Activated T-helper 2 cell treated with anti-CD3 and anti-CD28 coated beads, Interferon-gamma antibody, Interleukin-2, Interleukin-4, amounts not matched to agents 10 μg/mL and 5 μg/mL and 100 μg/mL, durations not matched to agents 14 hours and 24 hours and 36 hours (primary cell): ENCODE data around the gene HIF1AN. TPM values are rescaled to one million over a fixed set of nuclear protein-coding genes. Genes with fewer than 3 reads are reported as not detected.

ENCODE experiments used
- DNase-seq: peaks from one replicate; pipeline ENCODE4 v3.0.0; 2021; ENCODE audit warnings: low spot score
- H3K27ac Mint-ChIP-seq: one replicate; pipeline ENCODE4 v1.8.0; 2021; ENCODE audit warnings: mixed read lengths
- H3K27me3 Mint-ChIP-seq: one replicate; pipeline ENCODE4 v1.8.0; 2021; ENCODE audit warnings: low read depth, mixed read lengths
- H3K36me3 Mint-ChIP-seq: one replicate; pipeline ENCODE4 v1.8.0; 2021; ENCODE audit warnings: low read depth, mixed read lengths
- H3K4me1 Mint-ChIP-seq: one replicate; pipeline ENCODE4 v1.8.0; 2021; ENCODE audit warnings: low read depth, mixed read lengths
- H3K4me3 Mint-ChIP-seq: one replicate; pipeline ENCODE4 v1.8.0; 2021; ENCODE audit warnings: low read depth, mild to moderate bottlenecking, moderate library complexity, mixed read lengths
- H3K9me3 Mint-ChIP-seq: one replicate; pipeline ENCODE4 v1.8.0; 2021; ENCODE audit warnings: mixed read lengths
- intact Hi-C: fragments of 100-400 bp; cut with micrococcal nuclease; formaldehyde crosslinking; loops from one replicate; pipeline ENCODE4 v1.15.1; 2023
- total RNA-seq: library from RNA; stranded (reverse); gene quantifications from 2 replicates; pipeline ENCODE4 v1.2.3, GENCODE V29; 2022

HIF1AN gene
- total RNA-seq, 1 donor from 2014 or later = 46.7 TPM

DNA sequence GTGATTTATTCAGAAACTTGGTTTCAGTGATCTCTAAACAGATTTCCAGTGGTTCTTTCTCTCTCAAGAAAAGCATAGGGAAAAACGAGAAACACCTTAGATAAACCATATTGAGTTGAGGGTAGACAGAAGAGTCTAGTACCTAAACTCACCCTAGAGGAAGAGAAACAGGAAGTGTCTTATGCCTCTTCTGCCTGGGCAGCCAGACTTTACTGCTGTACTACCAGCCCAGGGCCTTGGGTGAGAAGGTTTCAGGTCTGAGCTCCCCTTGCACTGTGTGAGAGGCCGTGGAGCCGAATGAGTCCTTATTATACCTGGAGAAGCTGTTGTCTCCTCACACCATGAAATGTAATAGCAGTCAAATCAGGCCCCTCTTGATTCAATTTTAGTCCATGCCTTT lies 18.2 kb downstream of the HIF1AN start:
- Mint-ChIP-seq H3K4me3 (no peak overlapping the region), H3K27ac (no peak overlapping the region), H3K9me3 (no peaks in the 10 kb centered on the region), H3K36me3 (peaks cover 40% of the 10 kb centered on the region), H3K27me3 (no peaks in the 10 kb centered on the region), H3K4me1 (no peaks in the 10 kb centered on the region)
- no peak for DNase-seq
- intact Hi-C loops = no loop called here

DNA sequence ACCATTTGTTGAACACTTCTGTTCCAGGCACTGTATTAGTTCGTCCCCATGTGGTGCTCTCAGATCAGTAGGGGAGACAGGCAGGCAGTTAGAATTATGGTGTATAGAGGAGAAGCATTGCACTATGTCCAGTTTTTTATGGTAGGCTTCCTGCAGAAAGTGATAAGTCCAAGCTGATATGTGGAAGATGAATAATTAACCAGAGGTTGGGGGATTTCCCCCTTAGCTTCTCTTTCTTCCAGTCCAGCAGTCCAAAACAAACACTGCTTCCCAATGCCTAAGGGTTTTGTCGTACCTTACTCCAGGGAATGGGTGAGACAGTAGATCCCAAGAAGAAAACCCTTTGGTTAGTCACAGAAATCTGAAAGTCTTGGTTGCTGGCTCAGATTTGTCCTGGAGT lies 19.2 kb downstream of the HIF1AN start:
- no peak for DNase-seq
- no peaks in the 10 kb centered on the region for H3K9me3 Mint-ChIP-seq
- no peak overlapping the region for H3K4me3 Mint-ChIP-seq
- intact Hi-C loops = no loop called here
- no peak overlapping the region for H3K27ac Mint-ChIP-seq
- H3K4me1 Mint-ChIP-seq = no peaks in the 10 kb centered on the region
- no peaks in the 10 kb centered on the region for H3K27me3 Mint-ChIP-seq
- H3K36me3 Mint-ChIP-seq = peaks cover 30% of the 10 kb centered on the region

DNA sequence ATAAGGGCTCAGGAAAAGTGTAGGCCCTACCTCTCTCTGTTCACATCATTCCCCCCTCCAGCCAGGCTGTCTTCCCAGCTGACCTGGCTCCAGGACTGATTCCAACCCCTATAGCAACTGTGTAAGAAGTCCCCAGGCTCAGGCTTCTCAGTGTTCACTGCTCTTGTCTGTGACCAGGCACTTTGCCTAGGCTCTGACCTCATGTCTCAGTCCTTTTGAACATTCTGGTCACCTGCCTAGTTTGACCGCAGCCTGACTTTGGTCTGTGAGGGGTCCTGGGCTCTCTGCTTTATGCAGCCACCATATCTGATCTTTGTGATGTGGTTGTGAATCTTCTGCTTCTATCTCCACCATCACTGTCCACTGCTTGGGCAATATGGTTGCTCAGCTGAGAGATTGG lies 24.5 kb downstream of the HIF1AN start:
- peaks cover 20% of the 10 kb centered on the region for H3K27me3 Mint-ChIP-seq
- no peak overlapping the region for H3K4me3 Mint-ChIP-seq
- H3K4me1 Mint-ChIP-seq = peaks cover 10% of the 10 kb centered on the region
- DNase-seq = no peak
- H3K27ac Mint-ChIP-seq = no peak overlapping the region
- intact Hi-C loops = loop anchor here (10.0 kb wide), 1 partner anchor 95 kb away; no protein-coding TSS in a partner anchor
- H3K9me3 Mint-ChIP-seq = no peaks in the 10 kb centered on the region
- H3K36me3 Mint-ChIP-seq = peaks cover 30% of the 10 kb centered on the region

DNA sequence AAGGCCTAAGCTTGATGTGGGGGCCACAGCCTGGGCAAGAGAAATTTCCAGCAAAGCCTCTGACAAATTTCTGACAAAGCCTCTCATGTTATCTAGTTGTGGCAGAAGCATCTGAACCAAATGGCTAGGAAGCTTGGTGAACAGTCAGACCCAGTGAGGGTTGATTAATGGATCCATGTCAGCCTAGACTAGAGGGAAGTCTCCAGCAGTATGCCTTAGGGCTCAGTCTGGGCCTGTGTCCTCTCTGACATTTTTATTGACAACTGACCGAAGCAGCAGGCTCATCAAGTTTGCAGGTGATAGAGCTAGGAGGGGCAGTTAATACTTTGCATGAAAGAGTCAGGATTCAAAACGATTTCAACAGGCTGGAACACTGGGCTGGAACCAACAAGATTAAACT lies 25.3 kb downstream of the HIF1AN start:
- H3K9me3 Mint-ChIP-seq = no peaks in the 10 kb centered on the region
- H3K27me3 Mint-ChIP-seq = peaks cover 25% of the 10 kb centered on the region
- H3K36me3 Mint-ChIP-seq = peaks cover 26% of the 10 kb centered on the region
- H3K4me1 Mint-ChIP-seq = peaks cover 12% of the 10 kb centered on the region
- no peak for DNase-seq
- H3K27ac Mint-ChIP-seq = no peak overlapping the region
- H3K4me3 Mint-ChIP-seq = no peak overlapping the region
- intact Hi-C loops = loop anchor here (10.0 kb wide), 1 partner anchor 94 kb away; no protein-coding TSS in a partner anchor

DNA sequence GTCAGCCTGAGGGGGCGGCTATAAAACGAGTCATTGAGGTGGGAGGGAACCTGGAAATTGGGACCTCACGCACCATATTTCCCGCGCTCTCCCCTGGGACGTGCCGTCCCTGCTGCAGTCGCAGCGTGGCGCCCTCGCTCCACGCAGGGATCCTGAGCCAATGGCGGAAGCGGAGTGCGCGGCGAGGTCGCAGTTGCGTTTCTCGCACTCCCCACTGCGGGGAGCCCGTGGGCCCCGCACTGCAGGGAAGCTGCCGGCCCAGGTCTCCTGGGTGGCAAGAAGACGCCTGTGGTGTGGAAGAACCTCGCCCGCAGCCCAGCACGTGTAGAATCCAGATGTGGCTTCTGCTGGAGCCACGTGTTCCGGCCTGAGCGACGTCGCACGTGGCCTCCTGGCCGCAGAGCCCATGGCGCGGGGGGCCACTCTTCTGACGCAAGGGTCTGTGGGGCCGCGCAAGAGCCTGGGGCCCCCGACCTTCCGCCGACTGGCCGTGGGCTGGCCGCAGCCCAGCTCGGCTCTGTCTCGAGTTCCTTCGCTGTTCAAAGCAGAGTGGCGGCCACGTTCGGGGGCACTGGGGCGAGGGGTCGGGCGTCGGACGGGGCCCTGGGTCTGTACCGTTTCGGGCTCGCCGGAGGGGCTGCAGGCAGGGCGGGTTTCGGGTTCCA lies 26.4 kb downstream of the HIF1AN start:
- Mint-ChIP-seq H3K4me1 (peaks cover 12% of the 10 kb centered on the region), H3K9me3 (no peaks in the 10 kb centered on the region), H3K27me3 (peaks cover 36% of the 10 kb centered on the region), H3K36me3 (peaks cover 21% of the 10 kb centered on the region), H3K4me3 (no peak overlapping the region), H3K27ac (no peak overlapping the region)
- intact Hi-C loops = loop anchor here (1.0 to 10.0 kb wide), 2 partner anchors 93 to 181 kb away; no protein-coding TSS in a partner anchor
- DNase-seq = peak; percentile 73

DNA sequence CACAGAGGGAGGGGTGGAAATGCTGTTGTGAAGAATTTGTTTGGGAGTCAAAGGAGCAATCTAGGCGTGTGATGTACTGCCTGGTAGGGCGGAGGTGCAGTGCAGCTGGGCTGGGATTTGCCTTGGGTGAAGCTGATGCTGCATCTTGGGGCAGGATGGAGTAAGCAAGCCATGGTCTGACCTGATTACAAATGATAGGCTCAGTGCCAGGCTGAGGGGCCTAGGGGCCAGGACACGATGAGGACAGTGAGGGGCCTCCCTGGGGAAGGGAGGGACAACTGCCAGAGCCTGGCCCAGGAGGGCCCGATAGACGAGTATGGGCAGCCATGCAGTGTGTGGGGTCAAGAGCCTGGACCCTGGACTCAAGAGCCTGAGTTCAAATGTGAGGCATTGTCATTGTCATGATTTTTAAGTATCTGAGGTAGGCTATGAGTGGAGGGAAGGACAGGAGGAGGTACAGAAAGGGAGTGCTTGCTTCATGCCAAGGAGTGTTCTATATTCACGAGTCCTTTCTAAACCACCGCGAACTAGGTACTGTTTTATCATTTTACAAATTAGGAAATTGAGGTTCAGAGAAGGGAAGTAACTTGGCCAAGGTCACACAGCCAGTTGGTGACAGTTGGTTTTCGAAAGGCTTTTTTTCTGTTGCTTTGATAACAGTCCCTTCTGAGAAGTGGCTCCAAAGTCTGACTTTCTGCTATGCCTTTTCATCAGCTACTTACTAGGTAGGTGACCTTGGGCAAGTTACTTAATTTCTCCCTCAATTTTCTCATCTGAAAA lies 29.7 kb downstream of the HIF1AN start:
- intact Hi-C loops = loop anchor here (10.0 kb wide), 1 partner anchor 89 kb away; no protein-coding TSS in a partner anchor
- Mint-ChIP-seq H3K27ac (no peak overlapping the region), H3K27me3 (peaks cover 38% of the 10 kb centered on the region), H3K4me1 (peaks cover 12% of the 10 kb centered on the region), H3K9me3 (no peaks in the 10 kb centered on the region), H3K36me3 (peaks cover 12% of the 10 kb centered on the region), H3K4me3 (no peak overlapping the region)
- DNase-seq = no peak

DNA sequence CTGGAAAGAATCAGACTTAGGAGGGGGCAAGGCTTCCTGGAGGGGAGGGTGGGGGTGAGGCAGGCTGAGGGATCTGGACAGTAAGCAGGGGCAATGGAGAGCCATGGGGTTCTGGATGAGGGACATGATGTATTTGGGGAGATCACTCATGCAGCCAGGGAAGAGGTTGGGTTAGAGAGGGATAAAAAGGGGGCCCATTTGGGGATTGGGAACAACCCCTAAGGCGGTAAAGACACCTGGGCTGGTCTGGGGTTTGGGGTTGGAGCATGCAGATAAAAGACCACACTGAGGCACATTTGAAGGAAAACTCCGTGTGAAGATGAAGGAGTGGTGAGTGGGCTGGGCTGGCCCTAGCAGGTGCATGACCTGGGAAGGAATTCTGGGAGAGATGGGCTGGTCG lies 30.8 kb downstream of the HIF1AN start:
- Mint-ChIP-seq H3K4me1 (peaks cover 8% of the 10 kb centered on the region), H3K27ac (no peak overlapping the region), H3K36me3 (peaks cover 3% of the 10 kb centered on the region), H3K4me3 (no peak overlapping the region), H3K9me3 (no peaks in the 10 kb centered on the region), H3K27me3 (peaks cover 38% of the 10 kb centered on the region)
- no peak for DNase-seq
- intact Hi-C loops = loop anchor here (10.0 kb wide), 1 partner anchor 88 kb away; no protein-coding TSS in a partner anchor

DNA sequence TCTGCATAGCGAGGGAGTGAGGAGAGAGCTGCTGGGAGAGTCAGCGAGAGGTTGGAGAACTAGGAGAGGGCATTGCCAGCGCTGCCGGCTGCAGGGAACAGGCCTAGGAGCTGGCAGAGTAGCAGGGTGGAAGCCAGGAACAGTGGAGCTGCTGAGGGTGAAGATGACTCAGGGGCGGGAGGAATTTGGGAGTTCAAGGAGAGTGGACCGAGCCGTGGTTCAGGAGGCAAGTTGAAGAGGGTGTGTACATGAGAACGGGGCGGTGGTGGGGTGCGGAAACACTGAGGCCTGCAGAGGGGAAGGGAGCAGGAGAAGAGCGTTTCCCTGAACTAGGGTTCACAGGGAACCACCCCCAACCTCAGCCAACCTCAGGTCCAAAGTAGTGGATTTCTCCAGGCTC lies 31.5 kb downstream of the HIF1AN start:
- intact Hi-C loops = loop anchor here (10.0 kb wide), 1 partner anchor 88 kb away; no protein-coding TSS in a partner anchor
- H3K27ac Mint-ChIP-seq = no peak overlapping the region

DNA sequence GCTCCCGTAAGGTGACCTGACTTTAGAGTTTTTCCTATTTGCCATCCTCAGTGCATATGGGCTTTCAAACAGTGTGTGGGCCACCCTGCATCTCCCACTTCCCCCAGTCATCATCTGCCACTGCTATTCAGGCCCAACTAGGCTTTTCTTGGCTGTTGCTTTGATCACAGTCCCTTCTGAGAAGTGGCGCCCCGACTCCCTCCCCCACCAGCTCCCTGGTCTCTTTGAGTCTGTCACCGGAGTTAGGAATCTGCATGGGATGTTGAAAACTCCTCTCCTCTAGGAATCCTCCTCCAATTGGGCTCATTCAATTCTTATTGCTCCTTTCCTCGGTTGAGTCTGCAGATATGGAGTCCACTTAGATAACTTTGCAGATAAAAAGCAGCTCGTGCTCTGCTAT lies 32.1 kb downstream of the HIF1AN start:
- H3K4me1 Mint-ChIP-seq = peaks cover 6% of the 10 kb centered on the region
- intact Hi-C loops = loop anchor here (10.0 kb wide), 1 partner anchor 87 kb away; no protein-coding TSS in a partner anchor
- no peak overlapping the region for H3K4me3 Mint-ChIP-seq
- DNase-seq = no peak
- H3K27me3 Mint-ChIP-seq = peaks cover 39% of the 10 kb centered on the region
- H3K9me3 Mint-ChIP-seq = no peaks in the 10 kb centered on the region
- no peak overlapping the region for H3K27ac Mint-ChIP-seq
- H3K36me3 Mint-ChIP-seq = peaks cover 2% of the 10 kb centered on the region

More for the DNA sequence above, 31.5 kb downstream of the HIF1AN start:
- Mint-ChIP-seq H3K36me3 (peaks cover 3% of the 10 kb centered on the region), H3K4me1 (peaks cover 8% of the 10 kb centered on the region), H3K9me3 (no peaks in the 10 kb centered on the region), H3K4me3 (no peak overlapping the region), H3K27me3 (peaks cover 38% of the 10 kb centered on the region)
- DNase-seq = no peak

DNA sequence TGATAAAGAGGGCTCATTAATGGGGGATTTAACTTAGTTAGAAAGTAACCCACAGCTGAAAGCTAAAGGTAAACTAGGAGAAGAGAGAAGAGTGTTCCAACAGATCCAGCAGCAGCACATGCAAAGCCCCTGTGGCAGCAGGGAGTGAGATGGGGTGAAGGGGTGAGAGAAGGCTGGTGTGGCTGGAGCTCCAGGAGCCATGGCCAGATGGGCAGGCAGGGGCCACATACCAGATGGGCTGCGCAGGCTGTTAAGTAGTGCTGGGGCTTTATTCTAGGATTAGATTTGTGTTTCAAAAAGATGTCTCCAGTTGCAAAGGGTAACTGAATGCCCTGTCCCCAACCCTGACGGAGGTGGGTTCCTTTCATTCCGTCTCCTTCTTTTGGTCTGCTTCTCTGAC lies 33.2 kb downstream of the HIF1AN start:
- H3K9me3 Mint-ChIP-seq = no peaks in the 10 kb centered on the region
- intact Hi-C loops = loop anchor here (10.0 kb wide), 1 partner anchor 86 kb away; no protein-coding TSS in a partner anchor
- peaks cover 4% of the 10 kb centered on the region for H3K4me1 Mint-ChIP-seq
- H3K36me3 Mint-ChIP-seq = no peaks in the 10 kb centered on the region
- peaks cover 36% of the 10 kb centered on the region for H3K27me3 Mint-ChIP-seq
- no peak overlapping the region for H3K27ac Mint-ChIP-seq
- no peak for DNase-seq
- H3K4me3 Mint-ChIP-seq = no peak overlapping the region

DNA sequence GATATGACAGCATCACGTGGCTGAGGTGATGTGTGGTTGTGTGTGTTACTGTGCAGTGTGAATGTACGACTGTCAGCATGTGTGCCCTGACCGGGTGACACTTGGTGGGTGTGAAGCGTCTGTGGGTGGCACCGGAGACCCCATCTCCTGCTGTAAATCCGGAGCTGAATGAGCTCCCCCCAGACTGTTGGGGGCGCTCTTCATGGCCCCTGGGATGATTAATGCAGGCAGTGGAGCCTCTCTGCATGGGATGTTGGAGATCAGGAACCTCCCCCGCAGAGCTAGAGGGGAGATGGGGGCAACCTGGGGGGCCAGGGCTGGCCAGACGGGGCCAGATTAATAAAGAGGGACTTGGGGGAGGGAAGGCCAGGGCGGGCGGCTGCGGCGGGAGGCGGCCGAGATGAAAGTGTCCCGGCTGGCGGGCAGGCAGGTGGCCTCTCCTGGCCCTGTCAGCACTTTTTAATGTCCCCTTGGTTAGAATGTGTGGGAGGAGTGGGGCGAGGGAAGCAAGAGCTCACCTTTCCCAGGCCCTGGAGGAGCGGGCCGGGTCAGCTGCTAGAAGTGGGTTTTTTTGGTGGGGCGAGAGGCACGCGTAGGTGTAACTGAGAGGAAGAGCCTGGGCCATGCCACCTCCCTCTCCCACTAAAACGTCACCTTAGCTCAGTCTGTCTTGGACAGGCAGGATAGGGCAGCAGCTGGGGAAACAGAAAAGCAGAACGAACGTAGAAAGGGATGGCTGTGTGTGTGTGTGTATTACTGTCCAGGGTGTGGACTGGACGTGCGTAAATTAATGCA lies 34.1 kb downstream of the HIF1AN start:
- Mint-ChIP-seq H3K4me3 (no peak overlapping the region), H3K4me1 (peaks cover 4% of the 10 kb centered on the region), H3K9me3 (no peaks in the 10 kb centered on the region), H3K27me3 (peaks cover 31% of the 10 kb centered on the region), H3K36me3 (no peaks in the 10 kb centered on the region), H3K27ac (no peak overlapping the region)
- intact Hi-C loops = loop anchor here (10.0 kb wide), 1 partner anchor 85 kb away; no protein-coding TSS in a partner anchor
- no peak for DNase-seq

DNA sequence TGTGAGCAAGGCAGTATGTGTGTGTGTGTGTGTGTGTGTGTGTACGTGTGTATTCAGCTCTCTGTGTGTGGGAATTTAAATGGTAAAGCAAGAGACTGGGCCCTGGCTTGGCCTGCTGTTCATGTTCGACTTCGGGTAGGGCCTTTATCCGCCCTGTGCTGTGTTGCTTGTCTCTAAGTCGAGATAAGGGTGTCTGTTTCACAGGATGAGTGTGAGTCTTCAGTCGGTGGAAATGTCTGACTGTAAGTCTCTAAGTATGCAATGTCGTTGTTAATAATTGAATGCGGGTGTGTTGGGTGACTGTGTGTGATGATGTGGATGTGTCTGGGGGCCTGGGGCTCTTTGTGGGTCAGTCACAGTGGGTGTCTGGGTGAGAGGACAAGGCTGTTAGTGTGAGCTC lies 34.8 kb downstream of the HIF1AN start:
- Mint-ChIP-seq H3K27me3 (peaks cover 29% of the 10 kb centered on the region), H3K4me1 (peaks cover under 1% of the 10 kb centered on the region), H3K4me3 (no peak overlapping the region), H3K27ac (no peak overlapping the region), H3K9me3 (no peaks in the 10 kb centered on the region), H3K36me3 (no peaks in the 10 kb centered on the region)
- DNase-seq = no peak
- intact Hi-C loops = no loop called here
